Hematopoietic multipotent progenitor cell treated with erythropoietin and hydrocortisone succinate and interleukin-3 and kit ligand, for 15 days (in vitro differentiated cells): ENCODE data around the gene PPFIA2.

Experiments
- DNase-seq: peaks from one replicate; pipeline ENCODE4 v3.0.0-alpha.2; 2015; ENCODE audit warnings: low spot score

PPFIA2 gene

GRCh38 chr12:81546811-81547210 lies 212.3 kb downstream of the PPFIA2 start:
- no peak for DNase-seq

- no peak for DNase-seq
Measured at GRCh38 chr12:81543621-81544139, 215.5 kb downstream of the PPFIA2 start.

GRCh38 chr12:81542065-81543010 lies 216.8 kb downstream of the PPFIA2 start:
- DNase-seq = no peak

- DNase-seq = no peak
Measured at GRCh38 chr12:81541121-81541520, 218.0 kb downstream of the PPFIA2 start.

- no peak for DNase-seq
Measured at GRCh38 chr12:81539279-81539678, 219.9 kb downstream of the PPFIA2 start.

GRCh38 chr12:81533054-81533453 lies 226.1 kb downstream of the PPFIA2 start:
- no peak for DNase-seq

- no peak for DNase-seq
Measured at GRCh38 chr12:81530352-81530751, 228.8 kb downstream of the PPFIA2 start.

- DNase-seq = no peak
Measured at GRCh38 chr12:81520064-81520945, 238.8 kb downstream of the PPFIA2 start.

- no peak for DNase-seq
Measured at GRCh38 chr12:81518638-81519037, 240.5 kb downstream of the PPFIA2 start.

GRCh38 chr12:81517296-81517695 lies 241.9 kb downstream of the PPFIA2 start:
- DNase-seq = no peak

GRCh38 chr12:81502912-81503695 lies 256.0 kb downstream of the PPFIA2 start:
- no peak for DNase-seq

- no peak for DNase-seq
Measured at GRCh38 chr12:81500788-81501187, 258.4 kb downstream of the PPFIA2 start.

GRCh38 chr12:81499809-81500208 lies 259.3 kb downstream of the PPFIA2 start:
- DNase-seq = no peak

- DNase-seq = no peak
Measured at GRCh38 chr12:81492131-81492720, 266.9 kb downstream of the PPFIA2 start.

- no peak for DNase-seq
Measured at GRCh38 chr12:81472934-81473333, 286.2 kb downstream of the PPFIA2 start.

- DNase-seq = no peak
Measured at GRCh38 chr12:81470923-81471322, 288.2 kb downstream of the PPFIA2 start.

GRCh38 chr12:81468206-81468605 lies 290.9 kb downstream of the PPFIA2 start:
- DNase-seq = no peak

GRCh38 chr12:81465876-81466275 lies 293.3 kb downstream of the PPFIA2 start:
- DNase-seq = no peak

- DNase-seq = no peak
Measured at GRCh38 chr12:81465191-81465590, 294.0 kb downstream of the PPFIA2 start.

GRCh38 chr12:81461163-81461562 lies 298.0 kb downstream of the PPFIA2 start:
- no peak for DNase-seq
